B cell (primary cell): Measurements from ENCODE around the gene CAPZB. TPM values are rescaled to one million over a fixed set of nuclear protein-coding genes. Genes with fewer than 3 reads are reported as not detected.
A peak's percentile ranks its signal among the peaks of the same experiment; 100 is the strongest.

ENCODE experiments used
- ATAC-seq: fragments of 200-7000 bp; cut with Tn5 transposase; one replicate; pipeline ENCODE4 v1.10.0; 2021; ENCODE audit warnings: low read depth, mild to moderate bottlenecking, moderate number of reproducible peaks, moderate library complexity
- CTCF ChIA-PET: fragments of 350-600 bp; sonication (Branson Sonifier 250); formaldehyde crosslinking; loops from one replicate; lab custom pipeline; 2021; ENCODE audit warnings: antibody characterized with exemption, inconsistent platforms; lab: Charles Lee
- POLR2A ChIA-PET: fragments of 350-600 bp; sonication (Branson Sonifier 250); formaldehyde crosslinking; loops from one replicate; lab custom pipeline; 2021; ENCODE audit warnings: antibody characterized with exemption; lab: Charles Lee
- DNase-seq: peaks from one replicate; pipeline ENCODE4 v3.0.0; 2013
- H2AFZ ChIP-seq: 2 replicates; pipeline ENCODE4 v1.6.1; 2012; ENCODE audit warnings: mild to moderate bottlenecking, low read depth, low read length; ENCODE audit not compliant: insufficient read depth, poor library complexity, severe bottlenecking
- H3K27ac ChIP-seq, 2 donors: 1 replicate in 1 of 2; 2 replicates in 1 of 2; pipeline ENCODE4 v1.5.1; 2012 to 2013; ENCODE audit warnings: low read length in 2 of 2, mild to moderate bottlenecking in 2 of 2, moderate library complexity in 1 of 2
- H3K27me3 ChIP-seq, 4 experiments: fragments of 200-600 bp in 1 of 4; sonication (generic) in 1 of 4; replicated peaks in 1 of 4; 1 replicate in 2 of 4; 2 replicates in 2 of 4; pipeline versions ENCODE4 v1.6.1 to v1.7.0; 2013 to 2016; ENCODE audit warnings: low read length in 3 of 4, mild to moderate bottlenecking in 2 of 4, mixed read lengths in 1 of 4, moderate library complexity in 1 of 4; ENCODE audit not compliant: insufficient read depth in 4 of 4, control insufficient read depth in 3 of 4; ENCODE audit errors: control extremely low read depth in 1 of 4
- H3K36me3 ChIP-seq, 2 experiments: replicated peaks in 1 of 2; 1 replicate in 1 of 2; 2 replicates in 1 of 2; pipeline versions ENCODE4 v1.6.1 to v1.7.1; 2013; ENCODE audit warnings: low read length in 1 of 2; ENCODE audit not compliant: insufficient read depth in 2 of 2, control insufficient read depth in 1 of 2; ENCODE audit errors: control extremely low read depth in 1 of 2, extremely low read depth in 1 of 2
- H3K4me1 ChIP-seq, 2 donors: fragments of 200-600 bp in 1 of 2; sonication (generic) in 1 of 2; 1 replicate in 1 of 2; 2 replicates in 1 of 2; pipeline versions ENCODE4 v1.5.1 to v1.6.1; 2013 to 2017; ENCODE audit warnings: low read length in 2 of 2; ENCODE audit not compliant: control insufficient read depth in 2 of 2, insufficient read depth in 2 of 2
- H3K4me2 ChIP-seq: replicated peaks from 2 replicates; pipeline ENCODE3; 2012; ENCODE audit warnings: mild to moderate bottlenecking, low read depth, low read length; ENCODE audit not compliant: poor library complexity, severe bottlenecking
- H3K4me3 ChIP-seq, 5 experiments: fragments of 200-600 bp in 1 of 5; sonication (generic) in 1 of 5; 1 replicate in 3 of 5; 2 replicates in 2 of 5; pipeline versions ENCODE4 v1.5.1 to v1.7.0; 2011 to 2016; ENCODE audit warnings: low read length in 4 of 5, mild to moderate bottlenecking in 4 of 5, low read depth in 2 of 5, control low read depth in 1 of 5, moderate library complexity in 1 of 5; ENCODE audit not compliant: insufficient read depth in 1 of 5; ENCODE audit errors: control extremely low read depth in 1 of 5, extremely low read depth in 1 of 5
- H3K79me2 ChIP-seq: fragments of 200-600 bp; sonication (generic); one replicate; pipeline ENCODE4 v1.6.0; 2016; ENCODE audit warnings: low read length; ENCODE audit not compliant: control insufficient read depth, insufficient read depth
- H3K9ac ChIP-seq: fragments of 200-600 bp; sonication (generic); 2 replicates; pipeline ENCODE4 v1.6.1; 2017; ENCODE audit warnings: mild to moderate bottlenecking, low read length, moderate library complexity
- H3K9me3 ChIP-seq, 3 donors: one replicate each; pipeline versions ENCODE4 v1.6.1 to v1.7.1; 2013; ENCODE audit warnings: low read length in 2 of 3; ENCODE audit not compliant: control insufficient read depth in 2 of 3, insufficient read depth in 1 of 3; ENCODE audit errors: control extremely low read depth in 1 of 3
- H4K20me1 ChIP-seq: 2 replicates; pipeline ENCODE4 v1.6.0; 2012; ENCODE audit warnings: mild to moderate bottlenecking, low read length; ENCODE audit not compliant: insufficient read depth, control insufficient read depth, poor library complexity, severe bottlenecking
- H3K27ac Mint-ChIP-seq: one replicate; pipeline ENCODE4 v1.8.0; 2021; ENCODE audit warnings: mixed read lengths
- H3K27me3 Mint-ChIP-seq: one replicate; pipeline ENCODE4 v1.8.0; 2021; ENCODE audit warnings: mixed read lengths
- H3K4me1 Mint-ChIP-seq: one replicate; pipeline ENCODE4 v1.8.0; 2021; ENCODE audit warnings: mixed read lengths
- H3K4me3 Mint-ChIP-seq: one replicate; pipeline ENCODE4 v1.8.0; 2021; ENCODE audit warnings: mixed read lengths
- H3K9me3 Mint-ChIP-seq: one replicate; pipeline ENCODE4 v1.8.0; 2022; ENCODE audit warnings: mixed read lengths; ENCODE audit not compliant: insufficient read depth
- EZH2 ChIP-seq: IDR thresholded peaks from 2 replicates; pipeline ENCODE4 v1.6.1; 2012; ENCODE audit warnings: borderline replicate concordance, low read depth, mild to moderate bottlenecking, moderate library complexity, low read length; ENCODE audit not compliant: insufficient read depth, poor library complexity, severe bottlenecking
- WGBS: methylation state at CpG from one replicate; pipeline ENCODE4 v1.1.5; 2013; ENCODE audit warnings: missing lambda C conversion rate; ENCODE audit not compliant: insufficient coverage; 5-methylcytosine and 5-hydroxymethylcytosine counted together
- intact Hi-C: fragments of 100-400 bp; cut with micrococcal nuclease; formaldehyde crosslinking; loops from one replicate; pipeline ENCODE4 v1.10.0; 2022
- polyA plus RNA-seq: library from polyadenylated mRNA; depleted of rRNA; stranded (reverse); fragments of >200 nt; gene quantifications from 2 replicates; pipeline ENCODE4 v1.2.3, GENCODE V29; 2012
- total RNA-seq, 2 donors: library from RNA; stranded (reverse); fragments of 120-200 nt in 1 of 2; gene quantifications; 1 replicate in 1 of 2; 2 replicates in 1 of 2; pipeline versions ENCODE4 v1.2.3 to v1.2.4, GENCODE V29; 2013 to 2022
- TF ChIP-seq, protein P1 (sequence below): fragments of 200-600 bp; IDR thresholded peaks from one replicate; pipeline ENCODE4 v1.8.0; 2022; ENCODE audit warnings: antibody characterized with exemption, mild to moderate bottlenecking

Gene CAPZB
- total and polyA plus RNA-seq, 2 donors (not counting 1 experiment from before 2014, with no cell fraction given), result 126 to 193 TPM

GRCh38 chr1:19418503-19418971 lies 66.8 kb downstream of the CAPZB start:
- Histone ChIP-seq H3K79me2 (peaks cover 100% of the 10 kb centered on the region), H3K4me3 (no peak overlapping the region), H3K4me2 (no peak overlapping the region), H3K9me3 (no peaks in the 10 kb centered on the region), H3K9ac (no peak overlapping the region), H3K4me1 (peaks cover 0 to 10% of the 10 kb centered on the region in 2 donors), H4K20me1 (peaks cover 90% of the 10 kb centered on the region), H2AFZ (no peak overlapping the region), H3K27me3 (no peaks in the 10 kb centered on the region), H3K36me3 (peaks cover 0 to 39% of the 10 kb centered on the region in 2 experiments), H3K27ac (no peak overlapping the region)
- TF ChIP-seq, protein P1, sequence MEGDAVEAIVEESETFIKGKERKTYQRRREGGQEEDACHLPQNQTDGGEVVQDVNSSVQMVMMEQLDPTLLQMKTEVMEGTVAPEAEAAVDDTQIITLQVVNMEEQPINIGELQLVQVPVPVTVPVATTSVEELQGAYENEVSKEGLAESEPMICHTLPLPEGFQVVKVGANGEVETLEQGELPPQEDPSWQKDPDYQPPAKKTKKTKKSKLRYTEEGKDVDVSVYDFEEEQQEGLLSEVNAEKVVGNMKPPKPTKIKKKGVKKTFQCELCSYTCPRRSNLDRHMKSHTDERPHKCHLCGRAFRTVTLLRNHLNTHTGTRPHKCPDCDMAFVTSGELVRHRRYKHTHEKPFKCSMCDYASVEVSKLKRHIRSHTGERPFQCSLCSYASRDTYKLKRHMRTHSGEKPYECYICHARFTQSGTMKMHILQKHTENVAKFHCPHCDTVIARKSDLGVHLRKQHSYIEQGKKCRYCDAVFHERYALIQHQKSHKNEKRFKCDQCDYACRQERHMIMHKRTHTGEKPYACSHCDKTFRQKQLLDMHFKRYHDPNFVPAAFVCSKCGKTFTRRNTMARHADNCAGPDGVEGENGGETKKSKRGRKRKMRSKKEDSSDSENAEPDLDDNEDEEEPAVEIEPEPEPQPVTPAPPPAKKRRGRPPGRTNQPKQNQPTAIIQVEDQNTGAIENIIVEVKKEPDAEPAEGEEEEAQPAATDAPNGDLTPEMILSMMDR, result no peak
- no peak for TF ChIP-seq EZH2
- intact Hi-C loops, result no loop called here
- CTCF ChIA-PET, result interaction anchor here (2.5 kb wide), 1 partner anchor 16 kb away, joined by 5 read pairs; no protein-coding TSS in a partner anchor
- Mint-ChIP-seq H3K4me3 (no peak overlapping the region), H3K9me3 (no peaks in the 10 kb centered on the region), H3K4me1 (peaks cover 41% of the 10 kb centered on the region), H3K27ac (no peak overlapping the region), H3K27me3 (no peaks in the 10 kb centered on the region)
- ATAC-seq (no peak), DNase-seq (no peak)
- POLR2A ChIA-PET, result no interaction called here
- 100% methylated on average over 1 of the region's 5 CpGs for WGBS

GRCh38 chr1:19416921-19417470 lies 68.3 kb downstream of the CAPZB start:
- Mint-ChIP-seq H3K27me3 (no peaks in the 10 kb centered on the region), H3K9me3 (no peaks in the 10 kb centered on the region), H3K27ac (peak overlapping the region; percentile 20), H3K4me3 (no peak overlapping the region), H3K4me1 (peaks cover 44% of the 10 kb centered on the region)
- Histone ChIP-seq H3K27ac (no peak overlapping the region), H3K4me2 (no peak overlapping the region), H3K36me3 (peaks cover 0 to 46% of the 10 kb centered on the region in 2 experiments), H3K9ac (no peak overlapping the region), H4K20me1 (peaks cover 89% of the 10 kb centered on the region), H3K79me2 (peaks cover 100% of the 10 kb centered on the region), H3K4me1 (peaks cover 5 to 14% of the 10 kb centered on the region in 2 donors), H3K9me3 (no peaks in the 10 kb centered on the region), H2AFZ (no peak overlapping the region), H3K27me3 (no peaks in the 10 kb centered on the region), H3K4me3 (no peak overlapping the region)
- TF ChIP-seq, protein P1, result no peak
- TF ChIP-seq EZH2, result no peak
- no peak for DNase-seq
- POLR2A ChIA-PET, result no interaction called here
- 93% methylated on average over 5 of the region's 6 CpGs for WGBS
- intact Hi-C loops, result no loop called here
- no peak for ATAC-seq
- CTCF ChIA-PET, result interaction anchor here (0.8 to 2.5 kb wide), 3 partner anchors 9 to 165 kb away, joined by 3 to 5 read pairs (median 4); no protein-coding TSS in a partner anchor
